Right lobe of liver (tissue), 4 donors: ENCODE measurements around the gene CCM2.

Experiments
- POLR2A ChIP-seq: fragments of 450-650 bp; IDR thresholded peaks from one replicate; pipeline ENCODE4 v1.6.1; 2017; ENCODE audit warnings: antibody characterized with exemption, mild to moderate bottlenecking
- TF ChIP-seq, protein P1 (sequence below), 4 donors: fragments of 200-600 bp in 3 of 4; fragments of 450-650 bp in 1 of 4; IDR thresholded peaks; one replicate each; pipeline versions ENCODE4 v1.5.1 to v1.8.0; 2016 to 2022; ENCODE audit warnings: antibody characterized with exemption in 4 of 4, mild to moderate bottlenecking in 2 of 4
- donor health status: DM: no; HTN: no; CAD: no.
- donor health status: DM: no; HTN: no; CAD: no.
- donor health status: DM: no; HTN: yes; CAD: no.

GRCh38 chr7:45080958-45081669, 81.1 kb downstream of the CCM2 start:
- TF ChIP-seq, protein P1, sequence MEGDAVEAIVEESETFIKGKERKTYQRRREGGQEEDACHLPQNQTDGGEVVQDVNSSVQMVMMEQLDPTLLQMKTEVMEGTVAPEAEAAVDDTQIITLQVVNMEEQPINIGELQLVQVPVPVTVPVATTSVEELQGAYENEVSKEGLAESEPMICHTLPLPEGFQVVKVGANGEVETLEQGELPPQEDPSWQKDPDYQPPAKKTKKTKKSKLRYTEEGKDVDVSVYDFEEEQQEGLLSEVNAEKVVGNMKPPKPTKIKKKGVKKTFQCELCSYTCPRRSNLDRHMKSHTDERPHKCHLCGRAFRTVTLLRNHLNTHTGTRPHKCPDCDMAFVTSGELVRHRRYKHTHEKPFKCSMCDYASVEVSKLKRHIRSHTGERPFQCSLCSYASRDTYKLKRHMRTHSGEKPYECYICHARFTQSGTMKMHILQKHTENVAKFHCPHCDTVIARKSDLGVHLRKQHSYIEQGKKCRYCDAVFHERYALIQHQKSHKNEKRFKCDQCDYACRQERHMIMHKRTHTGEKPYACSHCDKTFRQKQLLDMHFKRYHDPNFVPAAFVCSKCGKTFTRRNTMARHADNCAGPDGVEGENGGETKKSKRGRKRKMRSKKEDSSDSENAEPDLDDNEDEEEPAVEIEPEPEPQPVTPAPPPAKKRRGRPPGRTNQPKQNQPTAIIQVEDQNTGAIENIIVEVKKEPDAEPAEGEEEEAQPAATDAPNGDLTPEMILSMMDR (IDR thresholded peaks at IDR 0.05): no peak
- no peak for TF ChIP-seq POLR2A
